ENCODE measurements around the gene ZNF85.
"Not testable (repeated sequence)": the region's sequence is repeated elsewhere in the genome, so short reads cannot be mapped to it uniquely, and the experiment has no call there.

The ZNF85 gene

GRCh38 chr19:20923077-20923871 is at the start of gene ZNF85:
TSS of gene ZNF85 (plus strand) at chr19:20923251. CDS start at chr19:20923401, 150 bp downstream.
- peak; percentile 57 for DNase-seq (ENCODE audit: low read depth)

- no peak for DNase-seq (ENCODE audit: low read depth)
These were observed 43.5 kb upstream of the ZNF85 start for GRCh38 chr19:20879501-20879900.

GRCh38 chr19:20912973-20913372 is 10.1 kb upstream of the ZNF85 start:
- DNase-seq (ENCODE audit: low read depth) = no peak

- DNase-seq (ENCODE audit: low read depth) = no peak
These were observed 2.4 kb downstream of the ZNF85 start for GRCh38 chr19:20925481-20925880.

GRCh38 chr19:20926796-20927195 is 3.7 kb downstream of the ZNF85 start:
- DNase-seq (ENCODE audit: low read depth) = no peak

GRCh38 chr19:20928371-20928770 is 5.3 kb downstream of the ZNF85 start:
- peak; percentile 20 for DNase-seq (ENCODE audit: low read depth)

GRCh38 chr19:20936322-20936947 is 13.4 kb downstream of the ZNF85 start:
- DNase-seq (ENCODE audit: low read depth) = not testable (repeated sequence)

- not testable (repeated sequence) for DNase-seq (ENCODE audit: low read depth)
These were observed 29.6 kb downstream of the ZNF85 start for GRCh38 chr19:20952561-20953095.

- no peak for DNase-seq (ENCODE audit: low read depth)
These were observed 41.7 kb downstream of the ZNF85 start for GRCh38 chr19:20964798-20965197.

- no peak for DNase-seq (ENCODE audit: low read depth)
These were observed 45.0 kb downstream of the ZNF85 start for GRCh38 chr19:20968092-20968491.

GRCh38 chr19:20969498-20969897 is 46.4 kb downstream of the ZNF85 start:
- no peak for DNase-seq (ENCODE audit: low read depth)

GRCh38 chr19:20969898-20970297 is 46.8 kb downstream of the ZNF85 start:
- no peak for DNase-seq (ENCODE audit: low read depth)

GRCh38 chr19:20992788-20993187 is 69.7 kb downstream of the ZNF85 start:
- DNase-seq (ENCODE audit: low read depth) = not testable (repeated sequence)

- DNase-seq (ENCODE audit: low read depth) = no peak
These were observed 76.8 kb downstream of the ZNF85 start for GRCh38 chr19:20999731-21000352.
